Activated naive CD4-positive, alpha-beta T cell (primary cell): ENCODE data around the gene CTDP1.

ENCODE experiments used
- DNase-seq, 4 experiments: peaks; one replicate each; lab custom pipeline; 2025; lab: John Stamatoyannopoulos, UW

CTDP1 gene

GRCh38 chr18:79644666-79645057 is 34.9 kb upstream of the CTDP1 start:
- DNase-seq = no peak

- no peak for DNase-seq
These were observed 34.2 kb upstream of the CTDP1 start for GRCh38 chr18:79645291-79645983.

- DNase-seq = no peak
These were observed 32.3 kb upstream of the CTDP1 start for GRCh38 chr18:79647307-79647706.

- no peak for DNase-seq
These were observed 28.6 kb upstream of the CTDP1 start for GRCh38 chr18:79650959-79651358.

- no peak for DNase-seq
These were observed 22.1 kb upstream of the CTDP1 start for GRCh38 chr18:79657342-79657996.

- DNase-seq = no peak
These were observed 21.2 kb upstream of the CTDP1 start for GRCh38 chr18:79658366-79658765.

- DNase-seq = no peak
These were observed 19.9 kb upstream of the CTDP1 start for GRCh38 chr18:79659733-79660132.

- DNase-seq = no peak
These were observed 17.6 kb upstream of the CTDP1 start for GRCh38 chr18:79662034-79662433.

GRCh38 chr18:79662439-79662838 is 17.2 kb upstream of the CTDP1 start:
- DNase-seq = no peak

GRCh38 chr18:79664525-79665125 is 15.0 kb upstream of the CTDP1 start:
- DNase-seq = no peak

GRCh38 chr18:79668203-79668602 is 11.4 kb upstream of the CTDP1 start:
- DNase-seq = no peak

GRCh38 chr18:79672490-79673276 is 6.9 kb upstream of the CTDP1 start:
- no peak for DNase-seq

GRCh38 chr18:79677221-79677620 is 2.4 kb upstream of the CTDP1 start:
- no peak for DNase-seq

GRCh38 chr18:79677840-79678239 is 1.8 kb upstream of the CTDP1 start:
- DNase-seq = no peak

- DNase-seq = peak; percentile 90 to 97 (median 94)
These were observed 695 bp upstream of the CTDP1 start for GRCh38 chr18:79678665-79679551.

GRCh38 chr18:79680100-79680879 is 687 bp downstream of the CTDP1 start:
- DNase-seq = peak in 1 of 4 experiments; percentile 32

GRCh38 chr18:79680891-79681339 is 1.3 kb downstream of the CTDP1 start:
- DNase-seq = no peak

- DNase-seq = peak in 2 of 4 experiments; percentile 19 to 34
These were observed 2.1 kb downstream of the CTDP1 start for GRCh38 chr18:79681484-79682387.

- DNase-seq = no peak
These were observed 2.9 kb downstream of the CTDP1 start for GRCh38 chr18:79682481-79682880.
